RWPE2 (cell line): ENCODE results near the gene SORCS2.
A peak's percentile ranks its signal among the peaks of the same experiment; 100 is the strongest.

Experiments used
- ATAC-seq: fragments of 200-7000 bp; cut with Tn5 transposase; 3 replicates; pipeline ENCODE4 v1.9.1; 2021; ENCODE audit warnings: low read depth
- DNase-seq: peaks from one replicate; pipeline ENCODE4 v3.0.0-alpha.2; 2020; ENCODE audit warnings: low spot score
- H3K27ac ChIP-seq: fragments of 450-650 bp; 2 replicates; pipeline ENCODE4 v1.5.1; 2017; ENCODE audit warnings: mild to moderate bottlenecking; ENCODE audit not compliant: poor library complexity, severe bottlenecking
- H3K27me3 ChIP-seq: fragments of 250-450 bp; sonication (Bioruptor Pico); 2 replicates; pipeline ENCODE4 v1.5.1; 2021; ENCODE audit warnings: mild to moderate bottlenecking, moderate library complexity; ENCODE audit not compliant: insufficient read depth, poor library complexity, severe bottlenecking
- H3K36me3 ChIP-seq: fragments of 250-450 bp; sonication (Bioruptor Pico); 2 replicates; pipeline ENCODE4 v1.5.1; 2020; ENCODE audit warnings: low read depth, mild to moderate bottlenecking, moderate library complexity
- H3K4me1 ChIP-seq: fragments of 250-450 bp; sonication (Bioruptor Pico); 2 replicates; pipeline ENCODE4 v1.5.1; 2021; ENCODE audit warnings: mild to moderate bottlenecking, moderate library complexity; ENCODE audit not compliant: insufficient read depth, poor library complexity, severe bottlenecking
- H3K4me3 ChIP-seq: fragments of 250-450 bp; sonication (Bioruptor Pico); 2 replicates; pipeline ENCODE4 v1.5.1; 2021; ENCODE audit warnings: mild to moderate bottlenecking, moderate library complexity; ENCODE audit not compliant: severe bottlenecking
- H3K9me3 ChIP-seq: fragments of 250-450 bp; sonication (Bioruptor Pico); 2 replicates; pipeline ENCODE4 v1.5.1; 2021; ENCODE audit warnings: mild to moderate bottlenecking, moderate library complexity; ENCODE audit not compliant: severe bottlenecking
- CTCF ChIP-seq: fragments of 450-650 bp; IDR thresholded peaks from one replicate; pipeline ENCODE4 v1.5.1; 2017; ENCODE audit warnings: mild to moderate bottlenecking, moderate library complexity; ENCODE audit not compliant: poor library complexity, severe bottlenecking

SORCS2 gene

DNA sequence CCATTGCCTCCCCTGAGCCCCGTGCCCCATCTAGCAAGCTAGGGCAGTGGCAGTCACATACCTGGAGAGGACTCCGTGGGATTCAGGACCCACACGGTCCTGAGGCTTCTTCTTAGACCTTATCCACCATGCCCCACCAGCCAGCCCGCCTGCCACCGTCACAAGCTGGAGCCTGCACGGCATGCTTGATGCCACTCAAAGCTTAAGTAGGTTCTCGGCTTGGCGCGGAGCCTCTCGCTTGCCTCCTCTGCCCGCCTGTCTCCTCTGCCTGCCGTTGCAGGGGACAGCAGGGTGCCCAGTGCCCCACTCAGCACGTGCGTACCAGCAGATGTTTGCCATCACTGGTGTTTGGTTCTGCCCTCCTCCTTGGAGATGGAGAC is 228.3 kb downstream of the SORCS2 start:
- TF ChIP-seq CTCF = no peak
- H3K27me3 ChIP-seq = no peaks in the 10 kb centered on the region

GRCh38 chr4:7421356-7422150 is 229.2 kb downstream of the SORCS2 start:
- Histone ChIP-seq H3K4me1 (no peaks in the 10 kb centered on the region), H3K4me3 (no peak overlapping the region), H3K9me3 (no peaks in the 10 kb centered on the region), H3K27ac (no peak overlapping the region), H3K36me3 (no peaks in the 10 kb centered on the region), H3K27me3 (no peaks in the 10 kb centered on the region)
- peak; percentile 49 for DNase-seq
- TF ChIP-seq CTCF = no peak
- no peak for ATAC-seq

More for the DNA sequence above, 228.3 kb downstream of the SORCS2 start:
- H3K4me3 ChIP-seq = no peak overlapping the region
- peak; percentile 55 for DNase-seq
- no peaks in the 10 kb centered on the region for H3K4me1 ChIP-seq
- ATAC-seq = no peak
- no peak overlapping the region for H3K27ac ChIP-seq
- H3K9me3 ChIP-seq = no peaks in the 10 kb centered on the region
- no peaks in the 10 kb centered on the region for H3K36me3 ChIP-seq

- Histone ChIP-seq H3K27me3 (no peaks in the 10 kb centered on the region), H3K36me3 (no peaks in the 10 kb centered on the region), H3K9me3 (no peaks in the 10 kb centered on the region), H3K27ac (no peak overlapping the region), H3K4me3 (no peak overlapping the region), H3K4me1 (no peaks in the 10 kb centered on the region)
- TF ChIP-seq CTCF = no peak
- DNase-seq (peak; percentile 37), ATAC-seq (no peak)
Measured at GRCh38 chr4:7422151-7422897, 230.0 kb downstream of the SORCS2 start.

GRCh38 chr4:7422898-7423180 is 230.5 kb downstream of the SORCS2 start:
- ATAC-seq = no peak
- Histone ChIP-seq H3K9me3 (no peaks in the 10 kb centered on the region), H3K4me1 (no peaks in the 10 kb centered on the region), H3K4me3 (no peak overlapping the region), H3K27ac (no peak overlapping the region), H3K36me3 (no peaks in the 10 kb centered on the region), H3K27me3 (no peaks in the 10 kb centered on the region)
- DNase-seq = no peak
- TF ChIP-seq CTCF = no peak

DNA sequence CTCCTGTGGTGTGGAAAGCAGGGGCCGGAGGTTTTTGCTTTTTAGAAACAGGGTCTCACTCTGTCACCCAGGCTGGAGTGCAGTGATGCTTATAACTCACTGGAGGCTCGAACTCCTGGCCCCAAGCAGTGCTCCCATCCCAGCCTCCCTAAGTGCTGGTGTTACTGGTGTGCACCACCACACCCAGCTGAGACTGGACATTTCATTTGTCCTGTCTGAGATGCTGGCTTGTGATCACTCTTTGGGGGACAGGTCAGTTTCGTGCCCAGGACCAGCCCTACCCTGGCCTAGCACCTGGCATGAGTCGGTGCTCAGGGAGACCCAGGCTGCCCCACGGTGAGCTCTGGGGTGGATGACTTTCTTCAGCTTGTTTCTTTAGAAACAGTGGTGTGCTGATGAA is 231.1 kb downstream of the SORCS2 start:
- no peak for TF ChIP-seq CTCF
- H3K9me3 ChIP-seq = no peaks in the 10 kb centered on the region
- H3K4me1 ChIP-seq = no peaks in the 10 kb centered on the region
- peak; percentile 33 for DNase-seq
- no peaks in the 10 kb centered on the region for H3K36me3 ChIP-seq
- no peak overlapping the region for H3K4me3 ChIP-seq
- no peak overlapping the region for H3K27ac ChIP-seq
- no peaks in the 10 kb centered on the region for H3K27me3 ChIP-seq
- ATAC-seq = no peak
